Measurements from ENCODE around the gene C22orf39.

GRCh38 chr22:19495562-19496323, 48.2 kb upstream of the C22orf39 start:
- TF ChIP-seq POLR2A (IDR thresholded peaks at IDR 0.05; ENCODE audit: low read depth, low read length) (no peak), POLR2AphosphoS5 (IDR thresholded peaks at IDR 0.05; ENCODE audit: low read depth, low read length) (no peak), PAX5 (IDR thresholded peaks at IDR 0.05; ENCODE audit: insufficient read depth, low read length, severe bottlenecking) (no peak), SPI1 (IDR thresholded peaks at IDR 0.05; ENCODE audit: low read depth, low read length) (no peak)
